SK-N-SH (cell line): Measurements from ENCODE around the gene PLCB1. TPM values are rescaled to one million over a fixed set of nuclear protein-coding genes. Genes with fewer than 3 reads are reported as not detected.

ENCODE experiments used
- CTCF ChIA-PET: fragments of 300-600, 350-600 bp; formaldehyde crosslinking; extraction: SDS; loops from one replicate; lab custom pipeline; 2021; lab: Yijun Ruan, JAX
- POLR2A ChIA-PET: fragments of 350-600 bp; sonication (Branson Sonifier 250); formaldehyde crosslinking; extraction: SDS; loops from one replicate; lab custom pipeline; 2020; ENCODE audit warnings: antibody characterized with exemption, inconsistent platforms; lab: Yijun Ruan, JAX
- DNase-seq: peaks from one replicate; pipeline ENCODE4 v3.0.0; 2012
- H2AFZ ChIP-seq: fragments of 200-600 bp; sonication (generic); 2 replicates; pipeline ENCODE4 v1.8.1; 2016; ENCODE audit warnings: antibody characterized with exemption, mild to moderate bottlenecking, low read depth
- H3F3A ChIP-seq: fragments of 200-600 bp; sonication (generic); replicated peaks from 2 replicates; pipeline ENCODE3; 2016; ENCODE audit warnings: antibody characterized with exemption, mild to moderate bottlenecking; ENCODE audit not compliant: insufficient read depth
- H3K27ac ChIP-seq, 2 experiments: fragments of 200-500 bp in 1 of 2; fragments of 200-600 bp in 1 of 2; sonication (Bioruptor generic) in 1 of 2; sonication (generic), shearing (Covaris generic) in 1 of 2; 2 replicates each; pipeline versions ENCODE4 v1.5.1 to v1.6.1; 2014 to 2016; ENCODE audit warnings: low read depth in 2 of 2, inconsistent platforms in 1 of 2, low read length in 1 of 2, mild to moderate bottlenecking in 1 of 2, mixed read lengths in 1 of 2
- H3K27me3 ChIP-seq: fragments of 200-600 bp; sonication (generic), shearing (Covaris generic); 2 replicates; pipeline ENCODE4 v1.6.1; 2016; ENCODE audit warnings: mixed run types; ENCODE audit not compliant: insufficient read depth
- H3K36me3 ChIP-seq, 2 experiments: fragments of 200-500 bp in 1 of 2; fragments of 200-600 bp in 1 of 2; sonication (Bioruptor generic) in 1 of 2; sonication (generic) in 1 of 2; replicated peaks in 1 of 2; 2 replicates each; pipeline versions ENCODE3 to v1.5.1; 2014 to 2016; ENCODE audit warnings: low read length in 1 of 2, mild to moderate bottlenecking in 1 of 2; ENCODE audit not compliant: insufficient read depth in 2 of 2, control insufficient read depth in 1 of 2
- H3K4me1 ChIP-seq, 2 experiments: fragments of 200-500 bp in 1 of 2; fragments of 200-600 bp in 1 of 2; sonication (Bioruptor generic) in 1 of 2; sonication (generic), shearing (Covaris generic) in 1 of 2; 2 replicates each; pipeline versions ENCODE4 v1.5.1 to v1.6.1; 2014 to 2016; ENCODE audit warnings: low read depth in 1 of 2, low read length in 1 of 2, mixed run types in 1 of 2; ENCODE audit not compliant: insufficient read depth in 2 of 2, control insufficient read depth in 1 of 2
- H3K4me2 ChIP-seq: fragments of 200-600 bp; sonication (generic), shearing (Covaris generic); 2 replicates; pipeline ENCODE4 v1.6.1; 2017; ENCODE audit warnings: mixed run types
- H3K4me3 ChIP-seq, 2 experiments: fragments of 200-500 bp in 1 of 2; fragments of 200-600 bp in 1 of 2; sonication (Bioruptor generic) in 1 of 2; sonication (generic), shearing (Covaris generic) in 1 of 2; 2 replicates each; pipeline versions ENCODE4 v1.5.1 to v1.8.1; 2014 to 2016; ENCODE audit warnings: low read depth in 2 of 2, inconsistent platforms in 1 of 2, low read length in 1 of 2, mild to moderate bottlenecking in 1 of 2, mixed read lengths in 1 of 2, moderate library complexity in 1 of 2
- H3K79me2 ChIP-seq: fragments of 200-600 bp; sonication (generic); 2 replicates; pipeline ENCODE4 v1.8.1; 2017; ENCODE audit warnings: mild to moderate bottlenecking; ENCODE audit not compliant: insufficient read depth
- H3K9ac ChIP-seq: fragments of 200-600 bp; sonication (generic); 2 replicates; pipeline ENCODE4 v1.6.1; 2017; ENCODE audit warnings: mixed run types
- H3K9me2 ChIP-seq: fragments of 200-600 bp; sonication (generic); 2 replicates; pipeline ENCODE4 v1.6.1; 2017; ENCODE audit warnings: mixed run types
- H3K9me3 ChIP-seq: fragments of 200-600 bp; sonication (generic); 2 replicates; pipeline ENCODE4 v1.6.1; 2017; ENCODE audit warnings: mixed run types, mild to moderate bottlenecking, moderate library complexity
- H4K20me1 ChIP-seq: fragments of 200-600 bp; sonication (generic); 2 replicates; pipeline ENCODE4 v1.6.1; 2017; ENCODE audit warnings: mild to moderate bottlenecking, mixed run types; ENCODE audit not compliant: insufficient read depth
- CHD2 ChIP-seq: fragments of 150-350 bp; IDR thresholded peaks from 2 replicates; pipeline ENCODE4 v1.6.1; 2018; ENCODE audit warnings: low read length; ENCODE audit not compliant: partially characterized antibody
- ELF1 ChIP-seq: IDR thresholded peaks from 2 replicates; pipeline ENCODE4 v1.4.0; 2012
- EZH2phosphoT487 ChIP-seq: fragments of 200-600 bp; sonication (generic); IDR thresholded peaks from 2 replicates; pipeline ENCODE4 v1.6.1; 2017; ENCODE audit warnings: low read depth, mixed run types, mild to moderate bottlenecking, antibody characterized with exemption, moderate library complexity, borderline replicate concordance
- FOXJ3 ChIP-seq: sonication (generic); formaldehyde crosslinking; IDR thresholded peaks from 2 replicates; pipeline ENCODE4 v1.5.1; 2020; ENCODE audit warnings: mild to moderate bottlenecking, missing genetic modification reagents
- FOXM1 ChIP-seq: IDR thresholded peaks from 2 replicates; pipeline ENCODE4 v1.4.0; 2012; ENCODE audit warnings: low read depth, mild to moderate bottlenecking
- GATA2 ChIP-seq: sonication (generic); formaldehyde crosslinking; IDR thresholded peaks from 2 replicates; pipeline ENCODE4 v1.5.0; 2020; ENCODE audit warnings: mild to moderate bottlenecking, missing genetic modification reagents
- MAX ChIP-seq: IDR thresholded peaks from 2 replicates; pipeline ENCODE4 v1.4.0; 2012; ENCODE audit warnings: low read depth
- MEF2A ChIP-seq: IDR thresholded peaks from 2 replicates; pipeline ENCODE4 v1.4.0; 2012; ENCODE audit warnings: low read depth, borderline replicate concordance
- RAD21 ChIP-seq: IDR thresholded peaks from 2 replicates; pipeline ENCODE4 v1.6.1; 2012; ENCODE audit warnings: mild to moderate bottlenecking, low read length
- RCOR1 ChIP-seq: fragments of 150-350 bp; IDR thresholded peaks from 2 replicates; pipeline ENCODE4 v1.6.1; 2017; ENCODE audit warnings: antibody characterized with exemption, low read length
- RFX5 ChIP-seq: IDR thresholded peaks from 2 replicates; pipeline ENCODE4 v1.6.1; 2012; ENCODE audit warnings: mild to moderate bottlenecking, improper control_type of control experiment, low read length
- RXRA ChIP-seq: IDR thresholded peaks from 2 replicates; pipeline ENCODE4 v1.4.0; 2012; ENCODE audit warnings: low read depth, mild to moderate bottlenecking, borderline replicate concordance
- SIN3A ChIP-seq: IDR thresholded peaks from 2 replicates; pipeline ENCODE4 v1.6.1; 2012; ENCODE audit warnings: low read depth, mild to moderate bottlenecking, low read length, moderate library complexity, borderline replicate concordance
- SMC3 ChIP-seq: IDR thresholded peaks from 2 replicates; pipeline ENCODE4 v1.6.1; 2012; ENCODE audit warnings: low read depth, low read length, improper control_type of control experiment
- TCF12 ChIP-seq: IDR thresholded peaks from 2 replicates; pipeline ENCODE4 v1.4.0; 2012
- TEAD4 ChIP-seq: IDR thresholded peaks from 2 replicates; pipeline ENCODE4 v1.4.0; 2012; ENCODE audit warnings: mild to moderate bottlenecking, borderline replicate concordance; ENCODE audit not compliant: insufficient read depth
- YY1 ChIP-seq: IDR thresholded peaks from 2 replicates; pipeline ENCODE4 v1.4.0; 2012; ENCODE audit warnings: low read depth, mild to moderate bottlenecking
- WGBS: methylation state at CpG from one replicate; pipeline ENCODE4 v1.1.6; 2017; ENCODE audit warnings: low lambda C conversion rate; 5-methylcytosine and 5-hydroxymethylcytosine counted together
- polyA plus RNA-seq, 3 experiments: library from polyadenylated mRNA; depleted of rRNA; stranded (reverse); fragments of >200 nt; gene quantifications; 2 replicates each; pipeline ENCODE4 v1.2.3, GENCODE V29; 2012
- TF ChIP-seq, protein P1 (sequence below): IDR thresholded peaks from 2 replicates; pipeline ENCODE4; 2012
- TF ChIP-seq, protein P2 (sequence below): fragments of 200-600 bp; sonication (generic); IDR thresholded peaks from 2 replicates; pipeline ENCODE4 v1.6.1; 2017; ENCODE audit warnings: antibody characterized with exemption, mild to moderate bottlenecking, moderate library complexity
- TF ChIP-seq, protein P3 (sequence below): fragments of 150-350 bp; IDR thresholded peaks from 2 replicates; pipeline ENCODE4 v1.6.1; 2016; ENCODE audit warnings: mild to moderate bottlenecking, low read depth, low read length

The PLCB1 gene
- polyA plus RNA-seq, 1 of the 3 experiments (the other 2 are of a cell fraction), result 10.5 TPM

- peak; percentile 50 for DNase-seq
- ChIA-PET POLR2A (no interaction called here), CTCF (interaction anchor here (0.5 to 2.4 kb wide), 29 partner anchors 9 to 618 kb away, joined by 3 to 15 read pairs (median 4); no protein-coding TSS in a partner anchor)
- H2AFZ ChIP-seq, result peak overlapping the region; percentile 67; the same call in 1 of the 2 replicates
- TF ChIP-seq, protein P1, sequence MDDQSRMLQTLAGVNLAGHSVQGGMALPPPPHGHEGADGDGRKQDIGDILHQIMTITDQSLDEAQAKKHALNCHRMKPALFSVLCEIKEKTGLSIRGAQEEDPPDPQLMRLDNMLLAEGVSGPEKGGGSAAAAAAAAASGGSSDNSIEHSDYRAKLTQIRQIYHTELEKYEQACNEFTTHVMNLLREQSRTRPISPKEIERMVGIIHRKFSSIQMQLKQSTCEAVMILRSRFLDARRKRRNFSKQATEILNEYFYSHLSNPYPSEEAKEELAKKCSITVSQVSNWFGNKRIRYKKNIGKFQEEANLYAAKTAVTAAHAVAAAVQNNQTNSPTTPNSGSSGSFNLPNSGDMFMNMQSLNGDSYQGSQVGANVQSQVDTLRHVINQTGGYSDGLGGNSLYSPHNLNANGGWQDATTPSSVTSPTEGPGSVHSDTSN, result no peak
- peak; percentile 84 for TF ChIP-seq RAD21
- no peak for TF ChIP-seq TEAD4
- no peak for TF ChIP-seq FOXM1
- no peak for TF ChIP-seq TCF12
- no peak for TF ChIP-seq SIN3A
- TF ChIP-seq, protein P2, sequence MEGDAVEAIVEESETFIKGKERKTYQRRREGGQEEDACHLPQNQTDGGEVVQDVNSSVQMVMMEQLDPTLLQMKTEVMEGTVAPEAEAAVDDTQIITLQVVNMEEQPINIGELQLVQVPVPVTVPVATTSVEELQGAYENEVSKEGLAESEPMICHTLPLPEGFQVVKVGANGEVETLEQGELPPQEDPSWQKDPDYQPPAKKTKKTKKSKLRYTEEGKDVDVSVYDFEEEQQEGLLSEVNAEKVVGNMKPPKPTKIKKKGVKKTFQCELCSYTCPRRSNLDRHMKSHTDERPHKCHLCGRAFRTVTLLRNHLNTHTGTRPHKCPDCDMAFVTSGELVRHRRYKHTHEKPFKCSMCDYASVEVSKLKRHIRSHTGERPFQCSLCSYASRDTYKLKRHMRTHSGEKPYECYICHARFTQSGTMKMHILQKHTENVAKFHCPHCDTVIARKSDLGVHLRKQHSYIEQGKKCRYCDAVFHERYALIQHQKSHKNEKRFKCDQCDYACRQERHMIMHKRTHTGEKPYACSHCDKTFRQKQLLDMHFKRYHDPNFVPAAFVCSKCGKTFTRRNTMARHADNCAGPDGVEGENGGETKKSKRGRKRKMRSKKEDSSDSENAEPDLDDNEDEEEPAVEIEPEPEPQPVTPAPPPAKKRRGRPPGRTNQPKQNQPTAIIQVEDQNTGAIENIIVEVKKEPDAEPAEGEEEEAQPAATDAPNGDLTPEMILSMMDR, result peak; percentile 98
- no peak for TF ChIP-seq ELF1
- no peak for TF ChIP-seq CHD2
- no peak for TF ChIP-seq RCOR1
- TF ChIP-seq RFX5, result 0 out of 2 replicates have a peak, but pooled peaks have one; percentile 50
- no peak for TF ChIP-seq RXRA
- peak; percentile 83 for TF ChIP-seq SMC3
- H3K27me3 ChIP-seq, result no peaks in the 10 kb centered on the region
- H3K9ac ChIP-seq, result no peak overlapping the region
- H3F3A ChIP-seq, result no peaks in the 10 kb centered on the region
- no peaks in the 10 kb centered on the region for H4K20me1 ChIP-seq
- H3K9me3 ChIP-seq, result no peaks in the 10 kb centered on the region
- H3K4me1 ChIP-seq, result no peaks in the 10 kb centered on the region; a peak in 1 of 4 replicates
- no peak overlapping the region; a peak in 1 of 4 replicates for H3K4me3 ChIP-seq
- H3K36me3 ChIP-seq, result peaks cover 25 to 26% of the 10 kb centered on the region in 2 experiments
- H3K9me2 ChIP-seq, result no peaks in the 10 kb centered on the region
- H3K79me2 ChIP-seq, result no peaks in the 10 kb centered on the region
- H3K27ac ChIP-seq, result peak overlapping the region in 1 of 2 experiments; percentile 31; a peak in 2 of 4 replicates
- H3K4me2 ChIP-seq, result no peak overlapping the region
- 43% methylated on average over 5 of the region's 5 CpGs for WGBS
These were observed 658.5 kb downstream of the PLCB1 start for GRCh38 chr20:8790442-8791074.

- H3K4me2 ChIP-seq, result no peak overlapping the region
- no peak overlapping the region for H3K4me3 ChIP-seq
- POLR2A ChIA-PET, result no interaction called here
- H3K9me3 ChIP-seq, result no peaks in the 10 kb centered on the region
- H3K79me2 ChIP-seq, result no peaks in the 10 kb centered on the region
- DNase-seq, result no peak
- no peaks in the 10 kb centered on the region for H3F3A ChIP-seq
- TF ChIP-seq RXRA, result no peak
- no peak for TF ChIP-seq YY1
- TF ChIP-seq FOXM1, result no peak
- TF ChIP-seq TEAD4, result no peak
- no peak for TF ChIP-seq TCF12
- no peak for TF ChIP-seq MAX
- no peak for TF ChIP-seq MEF2A
- TF ChIP-seq FOXJ3 (CRISPR knock-in tag), result no peak
- no peak for TF ChIP-seq CHD2
- TF ChIP-seq SMC3, result no peak
- TF ChIP-seq GATA2 (CRISPR knock-in tag), result no peak
- TF ChIP-seq RCOR1, result no peak
- TF ChIP-seq EZH2phosphoT487, result no peak
- TF ChIP-seq, protein P3, sequence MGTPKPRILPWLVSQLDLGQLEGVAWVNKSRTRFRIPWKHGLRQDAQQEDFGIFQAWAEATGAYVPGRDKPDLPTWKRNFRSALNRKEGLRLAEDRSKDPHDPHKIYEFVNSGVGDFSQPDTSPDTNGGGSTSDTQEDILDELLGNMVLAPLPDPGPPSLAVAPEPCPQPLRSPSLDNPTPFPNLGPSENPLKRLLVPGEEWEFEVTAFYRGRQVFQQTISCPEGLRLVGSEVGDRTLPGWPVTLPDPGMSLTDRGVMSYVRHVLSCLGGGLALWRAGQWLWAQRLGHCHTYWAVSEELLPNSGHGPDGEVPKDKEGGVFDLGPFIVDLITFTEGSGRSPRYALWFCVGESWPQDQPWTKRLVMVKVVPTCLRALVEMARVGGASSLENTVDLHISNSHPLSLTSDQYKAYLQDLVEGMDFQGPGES, result no peak
- H3K27me3 ChIP-seq, result no peaks in the 10 kb centered on the region
- WGBS, result 95% methylated on average over 6 of the region's 6 CpGs
- H2AFZ ChIP-seq, result no peak overlapping the region
- no peak overlapping the region for H3K9ac ChIP-seq
- no peaks in the 10 kb centered on the region for H3K9me2 ChIP-seq
- H3K4me1 ChIP-seq, result no peaks in the 10 kb centered on the region; a peak in 1 of 4 replicates
- H3K36me3 ChIP-seq, result peaks cover 14 to 20% of the 10 kb centered on the region in 2 experiments
- no peak overlapping the region for H3K27ac ChIP-seq
- CTCF ChIA-PET, result interaction anchor here (0.6 to 1.0 kb wide), 2 partner anchors 58 to 565 kb away, joined by 3 read pairs; no protein-coding TSS in a partner anchor
- no peaks in the 10 kb centered on the region for H4K20me1 ChIP-seq
These were observed 663.3 kb downstream of the PLCB1 start for GRCh38 chr20:8795404-8795803.
